NCI-H1417 (cell line): Measurements from ENCODE around the gene DIP2B.
A peak's percentile ranks its signal among the peaks of the same experiment; 100 is the strongest.

Experiments used
- DNase-seq, 3 experiments: peaks; one replicate each; lab custom pipeline; 2025; lab: John Stamatoyannopoulos, UW

Gene DIP2B

DNA sequence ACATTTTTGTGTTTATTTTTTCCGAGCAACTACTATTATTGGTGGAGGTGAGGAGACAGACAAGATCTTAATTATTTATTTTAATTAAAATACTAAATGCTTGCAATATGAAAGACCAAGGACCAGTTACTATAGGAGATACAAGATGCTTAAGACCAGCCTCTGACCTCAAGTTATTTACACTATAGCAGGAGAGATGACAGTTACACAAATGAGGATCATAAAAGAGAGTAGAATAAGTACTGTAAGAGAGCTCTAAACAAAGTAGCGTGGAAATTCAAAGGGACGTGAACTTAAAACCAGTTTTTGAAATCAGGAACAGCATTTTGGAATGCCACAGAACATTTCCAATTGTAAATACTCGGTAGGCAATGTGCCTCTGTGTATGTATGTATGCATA is 131.1 kb downstream of the DIP2B start:
- peak in 1 of 3 experiments; percentile 18 for DNase-seq

DNA sequence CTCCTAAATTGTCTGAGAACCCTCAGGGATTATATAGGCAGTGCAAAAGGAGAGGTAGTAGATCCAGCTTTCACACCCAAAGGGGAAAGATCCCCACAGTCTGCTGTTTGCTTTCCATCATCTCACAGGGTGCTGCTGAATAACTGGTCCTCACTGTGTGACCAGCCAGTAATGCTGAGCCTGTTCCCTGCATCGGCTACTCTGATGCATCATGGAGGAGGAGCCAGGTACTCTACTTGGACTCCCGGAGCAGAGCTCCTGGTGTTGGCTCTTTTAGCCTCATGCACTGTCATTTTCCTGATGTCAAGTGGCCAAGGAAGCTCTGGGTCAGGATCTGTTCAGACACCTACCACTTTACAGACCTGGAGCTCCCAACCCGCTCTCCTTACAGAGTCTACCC is 131.7 kb downstream of the DIP2B start:
- DNase-seq, result peak in 1 of 3 experiments; percentile 50

DNA sequence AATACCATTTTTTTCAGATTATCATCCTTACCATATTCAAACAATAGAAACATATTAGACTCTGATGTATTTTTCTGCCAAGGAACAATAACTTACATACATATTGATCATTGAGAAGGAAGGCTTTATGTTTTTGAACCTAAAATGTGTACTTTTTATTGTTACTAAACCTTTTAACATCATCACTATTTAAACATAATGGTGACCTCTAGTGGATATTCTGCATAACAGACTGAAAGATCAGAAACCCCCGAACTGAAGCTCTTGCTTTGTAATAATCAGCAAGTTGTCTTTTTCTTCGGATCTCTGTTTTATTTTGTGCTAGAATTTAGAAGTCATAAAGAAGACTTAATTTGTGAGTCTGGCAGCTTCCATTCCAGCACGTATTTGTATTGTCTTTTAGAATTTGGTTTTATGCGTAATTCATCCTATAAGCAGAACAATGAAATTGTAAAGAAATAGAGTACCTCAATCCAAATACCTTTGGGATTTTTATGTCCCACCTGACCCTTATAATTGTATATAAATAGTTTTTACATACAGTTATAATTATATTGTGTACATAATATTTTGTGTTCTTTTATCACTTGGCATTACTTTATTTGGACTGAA is 133.2 kb downstream of the DIP2B start:
- DNase-seq, result peak; percentile 11 to 71 (median 51)

DNA sequence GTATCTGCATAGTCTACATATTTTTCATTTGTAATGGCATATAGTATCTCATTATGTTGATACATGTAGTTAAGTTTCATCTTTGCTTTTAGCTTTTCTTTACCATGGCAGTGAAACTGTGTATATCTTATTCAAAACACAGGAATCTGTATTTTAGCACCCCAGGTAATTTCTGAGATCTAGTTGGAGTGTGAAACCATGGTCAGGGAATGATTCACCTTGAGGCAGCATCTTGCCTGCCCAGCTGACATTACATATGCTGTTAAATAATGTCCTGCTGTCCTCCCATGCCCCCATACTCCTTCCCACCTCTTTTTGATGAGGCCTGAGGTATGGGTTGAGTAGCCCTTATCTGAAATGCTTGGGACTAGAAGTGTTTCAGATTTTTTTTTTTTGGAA is 133.7 kb downstream of the DIP2B start:
- no peak for DNase-seq

GRCh38 chr12:50639721-50640120 is 134.9 kb downstream of the DIP2B start:
- no peak for DNase-seq

DNA sequence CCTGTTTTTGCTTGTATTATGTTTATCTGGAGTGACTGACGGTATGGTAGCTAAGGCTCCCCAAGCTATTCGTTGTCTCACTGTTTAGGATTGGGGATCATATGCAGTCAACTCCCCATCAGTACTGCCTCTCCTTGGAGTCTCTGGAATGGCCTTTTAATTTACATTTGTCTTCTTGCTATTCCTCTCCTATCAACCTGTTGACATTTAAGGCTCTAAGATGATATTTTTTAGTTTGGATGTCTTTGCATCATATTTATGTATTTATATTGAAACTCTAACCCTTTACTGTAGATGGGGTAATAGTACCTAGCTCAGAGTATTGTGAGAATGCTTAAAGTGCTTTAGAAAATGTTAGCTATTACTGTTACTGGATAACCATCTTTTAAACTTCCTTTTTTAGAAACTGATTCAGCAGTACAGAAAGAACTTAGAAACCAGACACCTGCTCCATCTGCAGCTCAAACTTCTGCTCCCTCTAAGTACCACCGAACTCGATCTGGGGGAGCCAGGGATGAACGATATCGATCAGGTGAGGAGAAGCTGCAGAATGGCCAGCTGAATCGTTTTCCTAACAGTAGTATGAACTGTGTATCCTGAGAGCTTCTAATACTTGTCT is 135.6 kb downstream of the DIP2B start:
- DNase-seq, result no peak

DNA sequence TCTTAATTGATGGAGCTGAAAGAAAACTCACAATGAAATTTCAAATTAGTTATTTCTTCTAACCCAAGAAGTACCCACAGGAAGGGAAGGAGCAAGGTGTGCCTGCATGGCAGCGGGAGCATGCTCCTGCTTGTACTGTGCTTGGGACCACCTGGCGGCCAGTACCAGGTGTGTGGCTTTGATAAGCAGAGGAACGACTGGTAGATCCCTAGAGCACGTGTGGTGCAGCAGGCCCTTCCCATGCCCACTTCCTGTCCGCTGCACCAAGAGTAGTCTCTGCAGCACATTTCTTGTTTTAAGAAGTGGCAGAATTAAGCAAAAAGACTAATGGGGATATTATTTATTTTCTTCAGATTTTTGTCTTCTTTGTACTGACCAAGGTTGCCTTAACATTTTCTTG is 136.8 kb downstream of the DIP2B start:
- DNase-seq, result no peak

GRCh38 chr12:50642035-50642451 is 137.3 kb downstream of the DIP2B start:
- peak in 1 of 3 experiments; percentile 18 for DNase-seq

- peak; percentile 37 to 78 (median 57) for DNase-seq
Observed at GRCh38 chr12:50642761-50643160, 138.0 kb downstream of the DIP2B start.

GRCh38 chr12:50647031-50647430 is 142.2 kb downstream of the DIP2B start:
- peak in 1 of 3 experiments; percentile 81 for DNase-seq

DNA sequence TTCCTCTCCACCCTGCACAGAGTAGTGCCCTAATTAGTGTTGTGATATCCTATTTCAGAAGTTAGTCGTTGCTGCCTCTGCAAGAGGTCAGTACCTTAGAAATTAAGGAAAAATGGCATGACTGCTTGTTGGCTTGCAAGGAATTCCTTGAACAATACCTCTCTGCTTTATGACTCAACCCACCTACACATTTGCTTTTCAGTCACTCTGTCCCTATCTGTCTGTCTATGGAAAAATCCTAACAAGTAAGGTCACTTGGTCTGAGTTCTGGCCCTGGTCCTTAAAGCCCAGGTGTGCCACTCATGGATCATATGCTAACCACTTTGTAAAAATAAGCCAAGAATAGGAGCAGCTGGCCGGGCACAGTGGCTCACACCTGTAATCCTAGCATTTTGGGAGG is 142.7 kb downstream of the DIP2B start:
- DNase-seq, result no peak

GRCh38 chr12:50650285-50650684 is 145.5 kb downstream of the DIP2B start:
- no peak for DNase-seq

DNA sequence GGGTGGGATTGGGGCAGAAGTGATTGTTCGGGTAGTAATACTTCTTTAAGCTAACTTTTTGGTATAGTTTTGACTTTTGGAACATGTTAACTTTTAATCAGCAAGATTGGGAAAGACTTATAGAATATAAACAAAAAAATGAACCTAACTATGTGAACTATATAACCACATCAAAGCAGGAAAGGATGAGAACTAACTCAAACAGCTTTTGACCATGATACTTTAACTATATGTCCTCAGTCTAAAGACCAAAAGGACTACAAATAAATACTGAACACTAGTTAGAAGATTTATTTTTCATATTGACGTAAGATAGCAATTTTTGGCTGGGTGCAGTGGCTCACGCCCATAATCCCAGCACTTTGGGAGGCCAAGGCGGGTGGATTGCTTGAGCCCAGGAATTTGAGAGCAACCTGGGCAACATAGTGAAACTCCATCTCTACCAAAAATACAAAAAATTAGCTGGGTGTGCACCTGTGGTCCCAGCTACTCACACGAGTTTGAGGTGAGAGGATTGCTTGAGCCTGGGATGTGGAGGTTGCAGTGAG is 150.7 kb downstream of the DIP2B start:
- DNase-seq, result no peak

DNA sequence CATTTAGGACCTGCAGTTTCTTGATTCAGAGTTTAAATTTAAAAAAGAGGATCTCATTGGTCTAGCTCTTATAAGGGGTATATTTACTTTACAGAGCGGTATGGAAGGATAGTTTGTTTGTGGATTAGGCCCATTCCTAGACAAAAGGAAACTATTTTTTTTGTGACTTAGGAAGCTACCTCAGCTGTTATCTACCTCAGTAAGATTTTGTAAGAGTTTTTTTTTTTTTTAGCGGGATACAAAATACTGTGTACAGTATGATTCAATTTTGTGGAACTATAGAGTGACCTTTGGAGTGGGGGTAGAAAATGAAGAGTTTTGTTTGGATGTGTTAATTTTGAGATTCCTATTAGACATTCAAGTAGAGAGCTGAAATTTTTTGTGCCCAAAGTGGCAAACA is 154.5 kb downstream of the DIP2B start:
- no peak for DNase-seq

GRCh38 chr12:50659690-50660424 is 155.1 kb downstream of the DIP2B start:
- peak in 2 of 3 experiments; percentile 55 to 87 for DNase-seq

DNA sequence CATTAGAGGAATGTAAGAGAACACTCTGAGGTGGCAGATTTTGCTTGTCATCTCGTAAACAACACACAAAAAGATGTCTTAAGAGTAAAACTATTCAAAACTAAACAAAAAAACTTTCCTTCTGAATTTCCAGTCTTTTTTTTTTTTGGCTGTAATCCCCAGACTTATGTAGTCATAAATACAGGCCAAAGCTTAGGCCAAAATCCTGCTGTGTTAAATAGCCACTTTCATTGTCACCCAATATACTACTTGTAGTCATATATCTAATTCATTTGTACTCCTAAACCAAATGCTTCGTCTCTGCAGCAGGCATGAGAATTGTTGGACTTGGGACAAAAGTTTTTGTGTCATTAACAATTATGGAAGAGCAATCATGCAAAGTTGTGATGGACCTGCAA is 155.6 kb downstream of the DIP2B start:
- DNase-seq, result peak in 1 of 3 experiments; percentile 50

- no peak for DNase-seq
Observed at GRCh38 chr12:50661300-50662115, 156.7 kb downstream of the DIP2B start.

GRCh38 chr12:50662116-50662510 is 157.3 kb downstream of the DIP2B start:
- DNase-seq, result no peak

DNA sequence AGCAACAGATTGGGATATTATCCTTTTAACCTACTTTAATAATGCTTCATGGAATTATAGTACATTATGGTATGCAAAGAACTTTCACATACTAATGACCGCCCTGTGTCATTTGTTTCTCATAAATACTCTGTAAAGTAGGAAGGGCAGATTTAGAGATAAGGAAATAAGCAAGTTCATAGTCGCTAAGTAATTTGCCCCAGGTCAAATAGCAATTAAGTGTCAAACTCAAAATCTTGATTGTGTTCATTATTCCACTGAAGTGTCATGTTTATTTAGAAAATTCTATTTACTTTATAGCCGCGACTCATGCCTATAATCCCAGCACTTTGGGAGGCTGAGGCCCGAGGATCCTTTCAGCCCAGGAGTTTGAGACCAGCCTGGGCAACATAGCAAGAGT is 160.4 kb downstream of the DIP2B start:
- DNase-seq, result peak in 1 of 3 experiments; percentile 54

DNA sequence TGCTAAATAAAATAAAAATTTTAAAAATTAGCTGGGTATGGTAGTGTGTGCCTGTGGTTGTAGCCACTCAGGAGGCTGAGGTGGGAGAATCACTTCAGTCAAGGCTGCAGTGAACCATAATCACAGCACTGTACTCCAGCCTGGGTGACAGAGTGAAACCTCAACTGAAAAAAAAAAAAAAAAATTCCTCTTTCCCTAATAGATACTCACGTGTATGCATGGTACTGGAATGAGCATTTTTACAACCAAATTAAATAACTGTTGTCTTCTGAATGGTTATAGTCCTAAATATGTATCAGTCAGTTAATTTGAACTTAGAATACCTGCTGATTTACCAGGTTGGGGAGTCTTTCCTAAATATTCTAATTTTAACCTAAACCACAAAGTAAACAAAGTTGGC is 160.8 kb downstream of the DIP2B start:
- no peak for DNase-seq

DNA sequence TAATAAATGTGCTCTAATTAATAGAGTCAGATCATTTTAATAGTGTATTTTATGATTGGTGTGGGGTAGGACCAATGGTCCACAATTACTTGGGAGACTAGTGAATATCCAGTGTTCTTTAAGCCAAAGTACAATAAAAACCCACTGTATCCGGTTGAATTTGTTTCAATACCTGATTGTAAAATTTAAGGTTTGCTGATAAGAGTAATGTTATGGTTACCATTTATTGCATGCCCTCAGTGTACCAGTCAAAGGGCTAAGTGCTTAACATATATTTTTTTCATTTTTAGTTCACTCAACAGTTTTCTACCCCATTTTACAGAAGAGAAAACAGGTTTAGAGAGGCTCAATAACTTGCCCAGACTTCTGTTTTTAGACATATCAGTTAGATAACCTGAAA is 161.2 kb downstream of the DIP2B start:
- no peak for DNase-seq

DNA sequence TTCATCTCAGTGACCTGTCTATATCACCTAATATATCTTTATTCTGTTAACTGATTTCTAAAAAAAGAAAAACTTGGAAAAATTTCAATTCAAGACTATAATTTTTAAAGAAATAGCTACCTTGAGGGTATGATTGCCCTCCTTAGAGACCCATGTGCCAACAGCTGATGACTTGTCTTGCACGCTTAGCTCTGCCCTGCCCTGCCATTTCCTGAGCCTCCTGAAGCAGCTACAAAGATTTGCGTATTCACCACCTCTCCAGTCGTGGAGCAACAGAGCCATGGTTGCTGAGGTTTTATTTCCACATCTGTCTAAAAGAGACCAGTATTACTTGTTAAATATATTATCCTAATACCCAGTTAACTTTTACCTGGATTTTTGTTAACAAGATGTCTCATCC is 167.4 kb downstream of the DIP2B start:
- DNase-seq, result no peak
